ENCODE measurements around the gene CDCP2. TPM values are rescaled to one million over a fixed set of nuclear protein-coding genes. Genes with fewer than 3 reads are reported as not detected.

CDCP2 gene
- total RNA-seq, 1 experiment from 2014 or later, result not detected

DNA sequence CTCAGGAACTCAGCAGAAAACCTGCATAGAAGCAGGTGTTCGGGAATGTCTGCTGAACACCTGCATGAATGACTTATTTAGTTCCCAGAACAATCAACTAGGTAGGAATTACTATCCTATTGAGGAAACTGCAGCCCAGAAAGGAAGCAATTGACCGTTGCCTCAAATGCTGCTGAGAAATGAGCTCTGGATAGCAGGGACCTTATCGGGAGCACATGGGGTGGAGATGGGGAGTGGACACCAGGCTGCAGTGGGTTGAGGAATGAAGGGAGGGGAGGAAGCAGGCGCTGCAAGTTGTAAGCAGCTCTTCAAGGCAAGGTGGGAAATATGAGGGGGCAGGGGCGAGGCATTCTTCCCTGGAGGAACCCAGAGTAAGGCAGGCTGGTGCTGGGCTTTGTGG lies 10.8 kb upstream of the CDCP2 start:
- ATAC-seq, result no peak
- no TSS peak for BruUV-seq (replicated peaks)
- CTCF ChIA-PET, result interaction anchor here (0.6 kb wide), 1 partner anchor 125 kb away, joined by 5 read pairs; no protein-coding TSS in a partner anchor

DNA sequence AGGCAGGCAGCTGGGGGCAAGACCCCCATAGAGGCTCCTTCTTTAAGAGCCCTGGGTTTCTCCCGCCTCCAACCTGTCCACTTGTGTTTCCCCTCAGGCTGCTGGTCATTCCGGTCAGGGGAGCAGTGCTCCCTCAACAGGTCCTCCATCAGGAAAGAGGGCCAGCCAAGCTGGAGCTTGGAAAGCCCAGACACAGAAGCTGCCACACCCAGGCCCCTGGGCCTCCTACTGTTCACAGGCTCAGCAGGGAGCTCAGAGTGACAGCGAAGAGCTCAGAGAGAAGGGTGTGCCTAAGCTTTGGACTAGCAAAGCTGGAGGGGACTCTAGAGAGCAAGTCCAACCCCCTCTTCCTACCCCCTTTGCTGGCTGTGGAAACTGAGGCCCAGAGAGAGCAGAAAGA lies 10.3 kb upstream of the CDCP2 start:
- CTCF ChIA-PET, result no interaction called here
- Histone ChIP-seq H3K36me3 (ENCODE audit: control insufficient read depth, insufficient read depth, low read length) (no peaks in the 10 kb centered on the region), H3K27me3 (ENCODE audit: control insufficient read depth, insufficient read depth, low read length) (no peaks in the 10 kb centered on the region), H3K9me3 (ENCODE audit: control insufficient read depth, insufficient read depth, low read depth, low read length) (no peaks in the 10 kb centered on the region), H3K4me1 (ENCODE audit: control insufficient read depth, insufficient read depth, low read length) (no peaks in the 10 kb centered on the region), H3K4me3 (ENCODE audit: low read depth in 2 of 2, low read length in 2 of 2) (no peak overlapping the region), H3K27ac (ENCODE audit: low read length) (no peak overlapping the region)
- in situ Hi-C loops (cut with HindIII; ENCODE audit: low pct_unique_long_range_greater_than_20kb, low sequenced_read_pairs) (no loop called here), intact Hi-C loops (cut with micrococcal nuclease; ENCODE audit: unreplicated experiment) (no loop called here)
- no peak for ATAC-seq
- TF ChIP-seq SIN3A (IDR thresholded peaks at IDR 0.05; ENCODE audit: borderline replicate concordance, insufficient read depth, low read depth, low read length), result no peak
- no peak for TF ChIP-seq POLR2AphosphoS5 (IDR thresholded peaks at IDR 0.05; ENCODE audit: low read depth, low read length)
- TF ChIP-seq TCF7L2 (IDR thresholded peaks at IDR 0.05; ENCODE audit: low read depth, low read length), result no peak
- TF ChIP-seq, protein P1, sequence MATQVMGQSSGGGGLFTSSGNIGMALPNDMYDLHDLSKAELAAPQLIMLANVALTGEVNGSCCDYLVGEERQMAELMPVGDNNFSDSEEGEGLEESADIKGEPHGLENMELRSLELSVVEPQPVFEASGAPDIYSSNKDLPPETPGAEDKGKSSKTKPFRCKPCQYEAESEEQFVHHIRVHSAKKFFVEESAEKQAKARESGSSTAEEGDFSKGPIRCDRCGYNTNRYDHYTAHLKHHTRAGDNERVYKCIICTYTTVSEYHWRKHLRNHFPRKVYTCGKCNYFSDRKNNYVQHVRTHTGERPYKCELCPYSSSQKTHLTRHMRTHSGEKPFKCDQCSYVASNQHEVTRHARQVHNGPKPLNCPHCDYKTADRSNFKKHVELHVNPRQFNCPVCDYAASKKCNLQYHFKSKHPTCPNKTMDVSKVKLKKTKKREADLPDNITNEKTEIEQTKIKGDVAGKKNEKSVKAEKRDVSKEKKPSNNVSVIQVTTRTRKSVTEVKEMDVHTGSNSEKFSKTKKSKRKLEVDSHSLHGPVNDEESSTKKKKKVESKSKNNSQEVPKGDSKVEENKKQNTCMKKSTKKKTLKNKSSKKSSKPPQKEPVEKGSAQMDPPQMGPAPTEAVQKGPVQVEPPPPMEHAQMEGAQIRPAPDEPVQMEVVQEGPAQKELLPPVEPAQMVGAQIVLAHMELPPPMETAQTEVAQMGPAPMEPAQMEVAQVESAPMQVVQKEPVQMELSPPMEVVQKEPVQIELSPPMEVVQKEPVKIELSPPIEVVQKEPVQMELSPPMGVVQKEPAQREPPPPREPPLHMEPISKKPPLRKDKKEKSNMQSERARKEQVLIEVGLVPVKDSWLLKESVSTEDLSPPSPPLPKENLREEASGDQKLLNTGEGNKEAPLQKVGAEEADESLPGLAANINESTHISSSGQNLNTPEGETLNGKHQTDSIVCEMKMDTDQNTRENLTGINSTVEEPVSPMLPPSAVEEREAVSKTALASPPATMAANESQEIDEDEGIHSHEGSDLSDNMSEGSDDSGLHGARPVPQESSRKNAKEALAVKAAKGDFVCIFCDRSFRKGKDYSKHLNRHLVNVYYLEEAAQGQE (IDR thresholded peaks at IDR 0.05; ENCODE audit: insufficient read depth in 1 of 2, low read depth in 2 of 2, low read length in 1 of 2), result no peak
- TF ChIP-seq, protein P2, sequence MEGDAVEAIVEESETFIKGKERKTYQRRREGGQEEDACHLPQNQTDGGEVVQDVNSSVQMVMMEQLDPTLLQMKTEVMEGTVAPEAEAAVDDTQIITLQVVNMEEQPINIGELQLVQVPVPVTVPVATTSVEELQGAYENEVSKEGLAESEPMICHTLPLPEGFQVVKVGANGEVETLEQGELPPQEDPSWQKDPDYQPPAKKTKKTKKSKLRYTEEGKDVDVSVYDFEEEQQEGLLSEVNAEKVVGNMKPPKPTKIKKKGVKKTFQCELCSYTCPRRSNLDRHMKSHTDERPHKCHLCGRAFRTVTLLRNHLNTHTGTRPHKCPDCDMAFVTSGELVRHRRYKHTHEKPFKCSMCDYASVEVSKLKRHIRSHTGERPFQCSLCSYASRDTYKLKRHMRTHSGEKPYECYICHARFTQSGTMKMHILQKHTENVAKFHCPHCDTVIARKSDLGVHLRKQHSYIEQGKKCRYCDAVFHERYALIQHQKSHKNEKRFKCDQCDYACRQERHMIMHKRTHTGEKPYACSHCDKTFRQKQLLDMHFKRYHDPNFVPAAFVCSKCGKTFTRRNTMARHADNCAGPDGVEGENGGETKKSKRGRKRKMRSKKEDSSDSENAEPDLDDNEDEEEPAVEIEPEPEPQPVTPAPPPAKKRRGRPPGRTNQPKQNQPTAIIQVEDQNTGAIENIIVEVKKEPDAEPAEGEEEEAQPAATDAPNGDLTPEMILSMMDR (IDR thresholded peaks at IDR 0.05), result no peak
- BruUV-seq (replicated peaks), result no TSS peak
- no peak for DNase-seq (ENCODE audit: low read depth, low spot score)
- POLR2A ChIA-PET, result no interaction called here

More for the DNA sequence above, 10.8 kb upstream of the CDCP2 start:
- Histone ChIP-seq H3K36me3 (ENCODE audit: control insufficient read depth, insufficient read depth, low read length) (no peaks in the 10 kb centered on the region), H3K4me3 (ENCODE audit: low read depth in 2 of 2, low read length in 2 of 2) (no peak overlapping the region), H3K9me3 (ENCODE audit: control insufficient read depth, insufficient read depth, low read depth, low read length) (no peaks in the 10 kb centered on the region), H3K4me1 (ENCODE audit: control insufficient read depth, insufficient read depth, low read length) (no peaks in the 10 kb centered on the region), H3K27me3 (ENCODE audit: control insufficient read depth, insufficient read depth, low read length) (no peaks in the 10 kb centered on the region), H3K27ac (ENCODE audit: low read length) (no peak overlapping the region)
- TF ChIP-seq POLR2AphosphoS5 (IDR thresholded peaks at IDR 0.05; ENCODE audit: low read depth, low read length) (no peak), SIN3A (IDR thresholded peaks at IDR 0.05; ENCODE audit: borderline replicate concordance, insufficient read depth, low read depth, low read length) (no peak)
- TF ChIP-seq, protein P2 (IDR thresholded peaks at IDR 0.05), result no peak
- TF ChIP-seq, protein P1 (IDR thresholded peaks at IDR 0.05; ENCODE audit: insufficient read depth in 1 of 2, low read depth in 2 of 2, low read length in 1 of 2), result no peak
- DNase-seq (ENCODE audit: low read depth, low spot score), result no peak
- in situ Hi-C loops (cut with HindIII; ENCODE audit: low pct_unique_long_range_greater_than_20kb, low sequenced_read_pairs) (no loop called here), intact Hi-C loops (cut with micrococcal nuclease; ENCODE audit: unreplicated experiment) (no loop called here)
- POLR2A ChIA-PET, result interaction anchor here (0.5 kb wide), 1 partner anchor 90 kb away, joined by 13 read pairs; no protein-coding TSS in a partner anchor
